PFSK-1 (cell line): ENCODE data around the gene KMT5C.

Experiments
- FOXP2 ChIP-seq: optimal IDR thresholded peaks from 2 replicates; pipeline ENCODE3; 2011; ENCODE audit warnings: borderline replicate concordance, control low read depth, inconsistent platforms; ENCODE audit not compliant: insufficient read depth; ENCODE audit errors: extremely low read length, extremely low read depth
- REST ChIP-seq, 2 experiments: IDR thresholded peaks; 2 replicates each; pipeline versions ENCODE4 v1.6.1 to v1.8.0; 2011 to 2012; ENCODE audit warnings: low read depth in 2 of 2, low read length in 2 of 2, control low read depth in 1 of 2, inconsistent platforms in 1 of 2, mild to moderate bottlenecking in 1 of 2, moderate library complexity in 1 of 2; ENCODE audit not compliant: insufficient read depth in 1 of 2

- no peak for TF ChIP-seq FOXP2
- no peak for TF ChIP-seq REST (IDR thresholded peaks at IDR 0.05; ENCODE audit: insufficient read depth in 1 of 2, low read depth in 2 of 2, low read length in 2 of 2)
Measured at GRCh38 chr19:55373993-55374757, 34.5 kb downstream of the KMT5C start.
